GM18858 (cell line): Measurements from ENCODE around the gene CDCA3.

Source experiments
- ATAC-seq: cut with Tn5 transposase; IDR thresholded peaks from one replicate; pipeline ENCODE4 v1.9.1; 2021; ENCODE audit not compliant: unreplicated experiment

CDCA3 gene

DNA sequence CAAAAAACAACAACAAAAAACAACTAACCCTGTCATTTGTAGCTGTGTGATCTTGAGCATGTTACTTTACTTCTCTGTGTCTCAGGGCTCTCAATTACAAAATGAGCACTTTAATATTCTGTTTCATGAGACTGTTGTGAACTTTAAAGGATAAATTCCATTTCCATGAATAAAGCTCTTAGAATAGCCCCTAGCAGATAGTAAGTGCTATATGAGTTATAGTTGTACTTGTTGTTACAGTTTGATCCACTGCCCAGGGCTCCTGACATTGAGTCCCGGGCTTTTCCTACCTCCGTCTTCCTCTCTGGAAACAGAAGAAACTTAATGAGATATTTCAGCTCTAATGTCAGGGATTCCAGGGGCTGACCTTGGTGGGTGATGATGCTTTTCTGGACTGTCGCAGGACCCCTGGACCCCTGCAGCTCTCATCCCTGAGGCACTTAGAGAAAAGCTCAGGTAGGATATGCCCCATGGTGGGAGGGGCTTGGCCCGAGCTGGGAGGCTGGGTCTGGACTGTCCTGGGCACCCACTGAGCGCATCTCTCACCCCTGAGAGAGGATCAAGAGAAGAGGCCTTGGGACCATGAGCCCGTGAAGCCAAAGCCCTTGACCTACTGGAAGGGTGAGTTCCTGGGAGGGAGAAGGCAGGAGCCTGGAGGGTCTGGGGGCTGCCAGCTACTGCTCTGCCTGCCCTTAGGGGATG is 17.7 kb downstream of the CDCA3 start:
- no peak for ATAC-seq

DNA sequence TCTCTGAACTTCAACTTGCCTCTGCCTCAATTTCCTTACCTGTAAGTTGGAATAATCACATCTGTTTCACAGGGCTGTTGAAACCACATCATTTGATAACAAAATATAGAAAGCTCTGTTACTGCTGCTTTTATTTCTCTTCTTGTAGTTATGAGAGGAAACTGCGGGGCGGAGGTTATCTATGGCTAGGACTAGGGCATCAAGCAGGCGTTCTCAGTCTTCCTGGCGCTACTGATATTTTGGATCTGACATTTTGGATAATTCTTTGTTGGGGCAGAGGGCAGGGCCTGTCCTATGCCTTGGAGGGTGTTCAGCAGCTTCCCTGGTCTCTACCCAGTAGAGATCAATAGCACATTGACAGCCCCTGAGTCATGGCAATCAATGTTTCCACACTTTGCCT is 19.0 kb downstream of the CDCA3 start:
- no peak for ATAC-seq

DNA sequence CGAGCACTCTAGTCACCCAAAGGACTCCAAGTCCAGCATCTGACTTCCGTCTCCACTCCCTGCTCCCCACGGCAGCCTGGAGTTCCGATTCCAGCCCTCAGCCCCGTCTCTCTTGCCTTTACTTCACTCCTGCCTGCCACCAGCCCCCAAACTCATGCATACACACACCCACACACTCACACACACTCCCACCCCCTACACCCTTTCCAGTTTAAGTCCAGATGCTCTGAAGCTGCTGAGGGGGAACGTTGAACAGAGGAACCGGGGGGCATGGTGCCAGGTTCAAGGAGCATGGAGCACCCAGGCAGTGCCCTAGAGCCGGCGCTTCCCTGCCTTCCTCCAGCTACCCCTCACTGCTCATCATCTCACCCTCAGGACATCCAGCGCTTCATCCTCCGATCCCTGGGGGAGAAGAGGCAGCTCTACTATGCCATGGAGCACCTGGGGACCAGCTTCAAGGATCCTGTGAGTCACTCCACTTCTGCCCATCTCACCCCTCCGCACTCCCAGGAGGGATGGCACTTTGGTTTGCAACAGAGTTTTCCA is 19.6 kb downstream of the CDCA3 start:
- no peak for ATAC-seq

DNA sequence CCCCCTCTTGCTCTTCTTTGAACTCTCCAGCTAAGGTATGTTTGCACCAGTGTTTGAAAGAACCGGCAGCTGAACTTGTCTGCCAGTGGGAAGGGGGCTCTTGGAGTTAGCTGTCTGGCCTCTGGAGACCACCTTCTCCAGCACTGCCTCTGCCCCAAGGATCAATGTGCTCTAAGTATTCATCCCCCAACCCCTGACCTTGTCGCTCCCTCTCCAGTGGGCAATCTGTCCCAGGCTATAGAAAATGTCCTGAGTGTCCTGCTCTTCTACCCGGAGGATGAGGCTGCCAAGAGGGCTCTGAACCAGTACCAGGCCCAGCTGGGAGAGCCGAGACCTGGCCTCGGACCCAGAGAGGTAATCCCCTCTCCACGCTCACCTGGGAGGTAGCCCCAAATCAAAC is 20.1 kb downstream of the CDCA3 start:
- ATAC-seq, result no peak

DNA sequence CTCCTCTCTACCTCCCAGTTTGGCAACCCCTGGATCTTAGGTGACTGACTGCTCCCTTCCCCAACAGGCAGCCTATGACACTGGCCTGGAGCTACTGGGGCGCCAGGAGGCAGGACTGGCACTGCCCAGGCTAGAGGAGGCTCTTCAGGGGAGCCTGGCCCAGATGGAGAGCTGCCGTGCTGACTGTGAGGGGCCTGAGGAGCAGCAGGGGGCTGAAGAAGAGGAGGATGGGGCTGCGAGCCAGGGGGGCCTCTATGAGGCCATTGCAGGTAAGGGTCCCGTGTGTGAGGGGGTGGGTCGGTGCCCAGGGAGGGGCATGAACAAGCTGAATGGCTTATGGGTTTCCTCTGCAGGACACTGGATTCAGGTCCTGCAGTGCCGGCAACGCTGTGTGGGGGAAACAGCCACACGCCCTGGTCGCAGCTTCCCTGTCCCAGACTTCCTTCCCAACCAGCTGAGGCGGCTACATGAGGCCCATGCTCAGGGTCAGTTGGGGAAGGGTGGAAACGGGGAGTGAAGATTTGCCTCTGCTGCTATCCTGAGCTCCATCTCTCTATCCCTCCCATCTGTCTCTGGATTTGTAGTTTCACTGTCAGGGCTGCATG is 20.7 kb downstream of the CDCA3 start:
- ATAC-seq, result no peak

DNA sequence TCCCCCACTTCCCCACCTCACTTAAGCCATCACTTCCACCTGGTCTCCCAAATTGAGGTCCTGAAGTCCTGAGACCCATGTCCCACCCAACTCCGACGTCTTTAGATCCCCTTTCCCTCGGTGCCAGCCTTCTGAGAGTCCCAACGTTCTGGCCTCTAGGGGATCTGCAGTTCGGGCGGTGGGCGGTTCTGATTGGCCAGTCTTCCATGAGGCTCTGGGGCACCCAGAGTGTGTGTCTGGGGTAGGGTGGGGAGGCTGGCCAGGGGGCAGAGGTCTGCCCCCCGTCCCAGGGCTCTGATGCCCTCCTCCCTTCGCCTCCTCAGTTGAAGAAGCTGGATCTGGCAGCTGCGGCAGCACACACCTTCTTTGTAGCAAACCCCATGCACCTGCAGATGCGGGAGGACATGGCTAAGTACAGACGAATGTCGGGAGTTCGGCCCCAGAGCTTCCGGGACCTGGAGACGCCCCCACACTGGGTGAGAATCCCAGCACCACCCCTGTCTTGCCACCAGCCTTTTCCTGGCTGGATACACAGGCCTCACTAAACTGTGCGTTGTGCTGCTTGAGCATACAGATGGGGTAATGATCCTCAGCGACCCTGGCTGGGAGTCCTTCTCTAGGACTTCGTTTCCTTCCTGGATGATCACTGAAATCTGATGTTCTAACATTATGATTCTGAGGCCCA is 21.4 kb downstream of the CDCA3 start:
- ATAC-seq, result no peak

DNA sequence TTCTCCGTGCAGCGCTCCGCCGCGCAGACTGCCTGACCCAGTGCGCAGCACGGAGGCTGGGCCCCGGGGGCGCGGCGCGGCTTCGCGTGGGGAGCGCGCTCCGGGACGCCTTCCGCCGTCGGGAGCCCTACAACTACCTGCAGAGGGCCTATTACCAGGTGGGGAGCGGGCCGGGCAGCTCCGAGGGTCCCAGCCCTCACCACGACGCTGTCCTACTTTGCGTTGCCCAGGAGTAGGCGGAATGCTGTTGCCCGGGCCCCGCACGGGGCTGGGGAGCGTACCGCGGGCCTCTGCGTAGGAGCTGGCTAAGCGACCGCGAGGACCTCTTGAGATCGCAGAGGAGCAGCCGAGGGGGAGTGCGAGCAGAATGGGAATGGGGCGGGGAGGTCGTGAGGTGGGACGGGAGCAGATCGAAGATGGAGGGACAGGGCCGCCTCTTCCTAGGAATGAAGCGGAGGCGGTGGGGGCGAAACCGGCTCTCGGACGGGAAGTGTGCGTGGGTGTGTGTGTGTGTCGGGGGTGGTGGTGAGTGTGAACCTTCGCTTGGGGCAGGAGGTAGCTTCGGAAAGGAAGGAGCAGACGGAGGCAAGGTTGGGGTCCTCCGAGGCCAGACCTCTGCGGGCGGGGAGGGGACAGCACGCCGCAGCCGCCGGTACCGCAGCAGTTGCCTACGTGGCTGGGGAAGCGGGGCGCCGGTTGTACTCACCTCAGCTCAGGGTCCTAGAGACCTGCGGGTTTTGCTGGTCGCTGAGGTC is 22.1 kb downstream of the CDCA3 start:
- no peak for ATAC-seq

DNA sequence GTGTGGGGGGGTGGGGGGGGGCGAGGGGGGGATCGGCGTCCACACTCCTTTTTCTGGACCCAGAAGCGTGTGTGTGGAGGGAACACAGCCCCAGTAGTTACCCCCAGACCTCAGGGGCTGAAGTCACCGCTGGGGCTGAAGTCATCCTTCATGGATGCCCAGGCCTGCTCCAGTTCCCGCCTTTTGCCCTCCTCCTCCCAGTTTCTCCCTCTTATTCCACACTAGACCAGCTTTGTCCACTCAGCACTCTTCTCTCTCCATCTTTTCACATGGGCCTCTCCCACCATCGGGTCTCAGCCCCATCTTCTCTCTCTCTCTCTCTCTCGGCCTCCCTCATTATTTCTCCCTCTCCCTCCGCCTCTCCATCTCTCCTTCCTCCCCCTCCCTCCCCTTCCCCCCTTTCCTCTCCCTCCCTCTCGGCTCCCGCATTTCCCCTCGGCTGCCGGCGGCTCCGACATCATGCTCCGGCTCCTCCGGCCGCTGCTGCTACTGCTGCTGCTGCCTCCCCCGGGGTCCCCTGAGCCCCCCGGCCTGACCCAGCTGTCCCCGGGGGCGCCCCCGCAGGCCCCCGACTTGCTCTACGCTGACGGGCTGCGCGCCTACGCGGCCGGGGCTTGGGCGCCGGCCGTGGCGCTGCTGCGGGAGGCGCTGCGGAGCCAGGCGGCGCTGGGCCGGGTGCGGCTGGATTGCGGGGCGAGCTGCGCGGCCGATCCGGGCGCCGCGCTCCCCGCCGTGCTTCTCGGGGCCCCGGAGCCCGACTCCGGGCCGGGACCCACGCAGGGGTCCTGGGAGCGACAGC is 22.9 kb downstream of the CDCA3 start, which contains the start of gene P3H3:
Gene P3H3, plus strand, starts transcription at position 426 of the 799 bp plus-strand sequence. Its CDS starts 34 bp downstream, at position 460.
- no peak for ATAC-seq

DNA sequence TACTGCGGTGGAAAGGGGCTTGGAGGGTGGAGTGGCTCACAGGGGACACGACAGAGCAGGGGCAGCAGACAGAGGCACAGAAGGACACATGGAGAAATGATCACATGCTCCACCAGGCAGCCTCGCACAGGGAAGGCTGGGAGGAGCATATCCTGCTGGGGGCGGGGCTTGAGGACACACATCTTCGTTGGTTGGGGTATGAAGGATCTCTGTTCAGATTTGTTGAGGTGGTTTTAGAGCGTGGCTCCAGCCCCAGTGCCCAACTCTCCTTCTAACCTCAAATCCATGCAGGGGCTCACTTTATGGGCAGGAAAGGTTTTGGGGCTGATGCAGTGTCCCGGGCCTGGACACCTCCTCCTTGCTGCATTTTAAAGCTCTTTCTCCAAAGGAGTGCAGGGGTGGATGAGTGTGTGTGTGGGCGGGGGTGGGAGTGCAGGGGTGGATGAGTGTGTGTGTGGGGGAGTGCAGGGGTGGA is 23.6 kb downstream of the CDCA3 start:
- no peak for ATAC-seq

DNA sequence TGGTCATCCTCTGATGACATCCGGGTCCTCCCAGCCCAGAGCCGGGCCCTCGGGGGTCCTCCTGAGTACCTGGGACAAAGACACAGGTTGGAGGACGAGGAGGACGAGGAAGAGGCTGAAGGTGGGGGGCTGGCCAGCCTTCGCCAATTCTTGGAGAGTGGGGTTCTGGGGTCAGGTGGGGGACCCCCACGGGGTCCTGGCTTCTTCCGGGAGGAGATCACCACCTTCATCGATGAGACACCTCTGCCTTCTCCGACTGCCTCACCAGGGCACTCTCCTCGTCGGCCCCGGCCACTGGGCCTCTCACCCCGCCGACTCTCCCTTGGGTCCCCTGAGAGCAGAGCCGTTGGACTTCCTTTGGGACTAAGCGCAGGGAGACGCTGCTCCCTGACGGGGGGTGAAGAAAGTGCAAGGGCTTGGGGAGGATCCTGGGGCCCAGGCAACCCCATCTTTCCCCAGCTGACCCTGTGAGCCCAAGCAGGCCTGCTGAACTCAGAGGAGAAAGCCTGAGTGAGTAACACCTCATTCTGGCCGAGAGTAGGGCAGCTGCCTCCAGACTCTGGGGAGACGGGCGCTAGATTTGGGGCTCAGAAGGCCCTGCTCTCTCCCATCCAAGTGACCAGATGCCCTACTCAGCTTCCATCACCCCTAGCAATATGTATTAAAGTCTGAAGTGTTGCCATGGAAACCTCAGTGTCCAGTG is 24.2 kb downstream of the CDCA3 start:
- no peak for ATAC-seq

DNA sequence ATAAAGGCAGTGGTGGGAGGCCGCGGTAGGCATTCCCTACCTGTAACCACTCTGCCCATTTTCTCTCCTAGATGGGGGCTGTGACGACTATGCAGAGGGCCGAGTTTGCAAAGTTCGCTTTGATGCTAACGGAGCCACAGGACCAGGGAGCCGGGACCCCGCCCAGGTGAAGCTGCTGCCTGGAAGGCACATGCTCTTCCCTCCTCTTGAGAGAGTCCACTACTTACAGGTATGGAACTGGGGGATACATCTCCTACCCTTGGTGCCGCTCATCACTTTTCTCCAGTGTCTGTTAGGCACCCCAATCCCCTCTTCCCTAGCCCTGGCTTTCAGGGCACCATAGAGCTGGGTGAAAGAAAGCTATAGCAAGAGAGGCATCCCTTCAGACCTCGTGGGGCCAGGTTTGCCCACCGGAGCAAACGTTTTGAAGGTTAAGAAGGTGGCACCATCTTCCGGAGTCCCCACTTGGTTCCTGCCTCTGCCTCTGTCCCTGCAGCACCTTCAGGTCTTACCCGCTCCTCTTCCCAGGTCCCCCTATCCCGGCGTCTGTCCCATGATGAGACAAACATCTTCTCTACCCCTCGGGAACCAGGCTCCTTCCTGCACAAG is 24.9 kb downstream of the CDCA3 start:
- ATAC-seq, result no peak

DNA sequence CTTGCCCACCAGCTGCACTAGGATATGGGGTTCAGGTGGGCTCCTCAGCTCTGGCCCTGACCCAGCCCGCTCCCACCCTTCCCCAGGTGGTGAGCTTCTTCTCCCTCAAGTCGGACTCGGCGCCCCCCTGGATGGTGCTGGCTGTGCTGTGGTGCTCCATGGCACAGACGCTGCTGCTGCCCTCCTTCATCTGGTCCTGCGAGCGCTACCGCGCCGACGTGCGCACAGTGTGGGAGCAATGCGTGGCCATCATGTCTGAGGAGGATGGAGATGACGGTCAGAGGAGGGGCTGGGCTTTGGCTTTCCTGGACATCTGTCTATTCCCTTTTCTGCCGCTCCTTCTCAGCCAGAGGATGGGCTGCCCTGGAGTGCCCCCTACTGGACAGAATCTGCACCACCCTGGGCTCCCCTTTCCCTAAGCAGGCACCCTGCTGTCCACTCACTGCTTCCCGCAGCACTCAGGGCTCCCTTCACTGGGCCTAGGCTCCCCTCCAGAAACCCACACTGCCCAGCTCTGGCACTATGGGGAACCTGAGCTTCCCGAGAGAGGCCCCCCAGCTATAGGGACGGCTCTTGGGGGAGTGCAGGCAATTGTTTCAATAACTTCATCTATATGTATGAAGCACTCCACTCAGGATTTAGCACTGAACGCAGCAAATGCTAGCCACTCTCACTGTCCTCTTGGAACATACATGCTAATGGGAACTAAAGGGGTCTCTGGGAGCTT is 25.5 kb downstream of the CDCA3 start:
- ATAC-seq, result no peak

DNA sequence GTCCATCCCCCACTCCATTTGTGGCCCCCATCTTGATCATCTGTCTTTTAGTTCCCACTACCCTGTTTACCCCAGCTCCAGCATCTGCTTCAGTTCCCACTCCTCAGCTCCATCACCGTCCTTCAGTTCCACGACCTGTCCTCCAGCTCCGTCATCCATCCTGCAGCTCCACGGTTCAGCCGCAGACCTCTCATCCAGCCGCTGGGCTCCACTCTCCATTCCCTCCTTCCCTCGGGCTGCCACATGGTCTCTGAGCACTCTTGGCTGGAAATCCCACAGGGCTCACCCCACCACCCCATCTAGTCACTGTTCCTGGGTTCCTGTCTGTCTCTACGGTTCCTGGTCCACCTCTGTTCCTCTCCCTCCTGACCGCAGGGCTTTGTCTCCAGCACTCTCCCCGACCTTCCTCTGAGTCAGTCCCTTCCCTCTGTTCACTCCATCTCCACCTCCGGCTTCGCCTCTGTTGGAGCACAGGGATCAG is 26.1 kb downstream of the CDCA3 start:
- ATAC-seq, result no peak

DNA sequence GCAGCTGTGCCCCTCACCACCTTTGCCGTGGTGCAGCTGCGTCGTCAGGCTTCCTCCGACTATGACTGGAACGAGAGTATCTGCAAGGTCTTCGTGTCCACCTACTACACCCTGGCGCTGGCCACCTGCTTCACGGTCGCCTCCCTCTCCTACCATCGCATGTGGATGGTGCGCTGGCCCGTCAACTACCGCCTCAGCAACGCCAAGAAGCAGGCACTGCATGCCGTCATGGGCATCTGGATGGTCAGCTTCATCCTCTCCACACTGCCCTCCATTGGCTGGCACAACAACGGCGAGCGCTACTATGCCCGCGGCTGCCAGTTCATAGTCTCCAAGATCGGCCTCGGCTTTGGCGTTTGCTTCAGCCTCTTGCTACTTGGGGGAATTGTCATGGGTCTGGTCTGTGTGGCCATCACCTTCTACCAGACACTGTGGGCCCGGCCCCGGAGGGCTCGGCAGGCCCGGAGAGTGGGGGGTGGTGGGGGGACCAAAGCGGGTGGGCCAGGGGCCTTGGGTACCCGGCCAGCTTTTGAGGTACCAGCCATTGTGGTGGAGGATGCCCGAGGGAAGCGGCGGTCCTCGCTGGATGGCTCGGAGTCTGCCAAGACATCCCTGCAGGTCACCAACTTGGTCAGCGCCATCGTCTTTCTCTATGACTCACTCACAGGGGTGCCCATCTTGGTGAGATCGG is 26.9 kb downstream of the CDCA3 start:
- ATAC-seq, result no peak

DNA sequence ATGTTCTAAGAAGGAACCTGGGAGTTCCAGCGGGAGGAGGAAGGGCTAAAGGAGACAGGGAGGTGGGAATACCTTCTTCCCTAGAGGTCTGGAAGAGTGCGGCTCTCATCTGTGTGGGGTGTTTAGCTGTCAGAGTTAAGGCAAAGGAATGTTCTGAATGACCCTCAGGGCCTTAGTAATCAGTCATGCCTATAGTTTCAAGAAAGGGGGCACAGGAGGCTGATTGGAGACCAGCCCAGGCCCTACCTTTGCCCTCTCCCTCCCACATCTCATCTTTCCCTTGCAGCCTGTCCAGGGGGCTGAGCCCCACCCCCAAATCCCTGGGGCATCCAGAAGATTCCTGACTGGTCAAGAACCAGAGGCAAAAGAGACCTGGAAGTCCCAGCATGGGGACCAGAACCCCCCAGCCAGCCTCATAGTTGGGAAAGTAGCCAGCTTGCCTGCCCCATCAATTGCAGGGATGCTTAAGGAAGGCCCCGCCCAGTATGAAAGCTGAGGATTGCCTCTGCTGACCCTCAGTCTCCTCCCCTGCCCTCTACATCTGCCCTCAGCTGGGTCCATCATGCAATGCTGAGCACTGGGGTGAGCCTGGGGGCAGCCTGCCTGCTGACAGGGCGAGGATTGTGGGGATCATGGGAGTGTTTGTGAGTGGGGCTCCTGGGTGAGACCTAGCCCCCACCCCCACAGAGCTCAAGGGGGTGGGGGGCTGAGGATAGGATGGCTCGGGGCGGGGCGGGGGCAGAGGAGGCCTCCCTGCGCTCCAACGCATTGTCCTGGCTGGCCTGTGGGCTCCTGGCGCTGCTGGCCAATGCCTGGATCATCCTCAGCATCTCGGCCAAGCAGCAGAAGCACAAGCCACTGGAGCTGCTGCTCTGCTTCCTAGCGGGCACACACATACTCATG is 27.7 kb downstream of the CDCA3 start:
- no peak for ATAC-seq

DNA sequence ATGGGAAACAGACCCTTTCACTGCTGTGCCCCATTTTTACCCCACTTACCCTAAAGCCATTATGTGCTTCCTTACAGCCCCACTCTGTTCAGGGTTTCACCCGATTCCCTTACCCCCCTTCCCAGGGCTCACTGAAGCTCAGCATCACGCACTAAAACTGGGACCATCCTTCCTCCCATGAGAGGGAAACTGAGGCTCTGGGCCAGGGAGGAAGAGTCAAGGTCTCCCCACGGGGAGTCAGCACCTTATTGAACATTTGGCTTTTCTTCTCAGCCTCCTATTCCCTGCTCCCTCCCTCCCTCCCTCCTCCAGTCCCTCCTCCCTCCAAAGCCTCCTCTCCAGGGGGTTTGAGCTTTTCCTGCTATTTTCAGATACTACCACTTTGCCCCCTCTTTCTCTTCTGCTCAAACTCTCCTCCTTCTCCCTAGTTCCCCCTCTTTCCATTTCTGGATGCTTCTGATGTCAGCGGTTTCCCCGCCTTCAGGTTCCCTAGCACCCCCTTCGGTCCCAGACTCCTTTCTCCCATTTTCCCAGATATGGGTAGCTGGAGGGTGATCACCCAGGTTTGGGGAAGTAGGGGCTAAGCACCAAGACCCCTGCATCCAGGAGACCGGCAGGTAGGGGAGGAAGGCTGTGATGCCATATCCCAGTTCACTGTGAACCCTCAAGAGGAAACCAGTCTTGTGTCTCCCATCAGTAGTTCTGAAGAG is 28.5 kb downstream of the CDCA3 start:
- ATAC-seq, result no peak
